ENCODE measurements around the gene RNF5.

- TF ChIP-seq POLR2A (IDR thresholded peaks at IDR 0.05), result no peak
- no peak for TF ChIP-seq CTCF (IDR thresholded peaks at IDR 0.05)
These were observed 34.0 kb downstream of the RNF5 start for GRCh38 chr6:32212076-32212760.

All from esophagus squamous epithelium (tissue), 4 donors.